ENCODE measurements around the gene SLC25A41. TPM values are rescaled to one million over a fixed set of nuclear protein-coding genes. Genes with fewer than 3 reads are reported as not detected.

The SLC25A41 gene
- total and polyA plus RNA-seq, 2 donors (not counting 1 experiment from before 2014, with no cell fraction given), result 0.30 to 0.48 TPM

- Histone ChIP-seq H3K4me2 (replicated peaks; ENCODE audit: low read depth, low read length, poor library complexity, severe bottlenecking) (no peak overlapping the region), H3K27me3 (replicated peaks in 1 of 4; ENCODE audit: control extremely low read depth in 1 of 4, control insufficient read depth in 3 of 4, insufficient read depth in 4 of 4, low read length in 3 of 4) (no peaks in the 10 kb centered on the region), H3K9ac (ENCODE audit: low read length) (no peak overlapping the region), H3K4me1 (ENCODE audit: control insufficient read depth in 2 of 2, insufficient read depth in 2 of 2, low read length in 2 of 2) (peaks cover 6 to 14% of the 10 kb centered on the region in 2 donors), H3K4me3 (ENCODE audit: control extremely low read depth in 1 of 5, extremely low read depth in 1 of 5, insufficient read depth in 1 of 5, low read depth in 2 of 5, low read length in 4 of 5) (no peak overlapping the region), H2AFZ (ENCODE audit: insufficient read depth, low read depth, low read length, poor library complexity, severe bottlenecking) (no peak overlapping the region), H3K9me3 (ENCODE audit: control extremely low read depth in 1 of 3, control insufficient read depth in 2 of 3, insufficient read depth in 1 of 3, low read length in 2 of 3) (peaks cover 0 to 11% (median 0%) of the 10 kb centered on the region in 3 donors), H4K20me1 (ENCODE audit: control insufficient read depth, insufficient read depth, low read length, poor library complexity, severe bottlenecking) (peaks cover 17% of the 10 kb centered on the region), H3K79me2 (ENCODE audit: control insufficient read depth, insufficient read depth, low read length) (peaks cover 26% of the 10 kb centered on the region), H3K27ac (ENCODE audit: low read length in 2 of 2) (no peak overlapping the region), H3K36me3 (replicated peaks in 1 of 2; ENCODE audit: control extremely low read depth in 1 of 2, control insufficient read depth in 1 of 2, extremely low read depth in 1 of 2, insufficient read depth in 2 of 2, low read length in 1 of 2) (peaks cover 0 to 58% of the 10 kb centered on the region in 2 experiments)
- TF ChIP-seq EZH2 (IDR thresholded peaks at IDR 0.05; ENCODE audit: borderline replicate concordance, insufficient read depth, low read depth, low read length, poor library complexity, severe bottlenecking) (no peak), CTCF (IDR thresholded peaks at IDR 0.05) (no peak)
- ChIA-PET POLR2A (no interaction called here), CTCF (no interaction called here)
- WGBS (ENCODE audit: insufficient coverage), result 90% methylated on average over 33 of the region's 33 CpGs
- intact Hi-C loops (cut with micrococcal nuclease), result no loop called here
- Mint-ChIP-seq H3K27ac (no peak overlapping the region), H3K9me3 (ENCODE audit: insufficient read depth) (no peaks in the 10 kb centered on the region), H3K4me1 (peaks cover 14% of the 10 kb centered on the region), H3K27me3 (no peaks in the 10 kb centered on the region), H3K4me3 (no peak overlapping the region)
- ATAC-seq (ENCODE audit: low read depth), result peak; percentile 87
- DNase-seq, result peak; percentile 69
Measured at GRCh38 chr19:6476155-6476895, 42.8 kb upstream of the SLC25A41 start.

All from B cell (primary cell).